Breast epithelium (tissue), 3 donors: ENCODE results near the gene PLEKHG1.

Experiments used
- CTCF ChIP-seq, 3 donors: fragments of 450-650 bp; IDR thresholded peaks; one replicate each; pipeline ENCODE4 v1.5.1; 2016 to 2017; ENCODE audit warnings: antibody characterized with exemption in 3 of 3, mild to moderate bottlenecking in 3 of 3, moderate library complexity in 3 of 3
- POLR2A ChIP-seq: fragments of 450-650 bp; IDR thresholded peaks from one replicate; pipeline ENCODE4 v1.6.1; 2016; ENCODE audit warnings: antibody characterized with exemption, mild to moderate bottlenecking, moderate library complexity
- POLR2AphosphoS5 ChIP-seq, 3 donors: sonication (generic); formaldehyde crosslinking; IDR thresholded peaks; one replicate each; pipeline ENCODE4 v1.6.1; 2017; ENCODE audit warnings: antibody characterized with exemption in 3 of 3

GRCh38 chr6:150631984-150632642 lies 32.4 kb downstream of the PLEKHG1 start:
- TF ChIP-seq CTCF (IDR thresholded peaks at IDR 0.05) (no peak), POLR2AphosphoS5 (IDR thresholded peaks at IDR 0.05) (peak in 1 of 3 donors; percentile 23), POLR2A (no peak)
